HEK293 (cell line): Measurements from ENCODE around the gene GCK.

Experiments used
- CTCF ChIA-PET: fragments of 350-600 bp; formaldehyde crosslinking; extraction: SDS; loops from one replicate; lab custom pipeline; 2021; ENCODE audit warnings: antibody characterized with exemption; lab: Yijun Ruan, JAX
- POLR2A ChIA-PET: fragments of 300-600 bp; formaldehyde crosslinking; extraction: SDS; loops from one replicate; lab custom pipeline; 2020; ENCODE audit warnings: antibody characterized with exemption, inconsistent platforms; lab: Yijun Ruan, JAX
- H3K27ac ChIP-seq: fragments of 200-500 bp; sonication (Bioruptor generic); 2 replicates; pipeline ENCODE4 v1.5.1; 2014; ENCODE audit warnings: low read depth, low read length, control low read depth, inconsistent platforms; ENCODE audit errors: extremely low read depth
- H3K36me3 ChIP-seq, 2 experiments: fragments of 200-500 bp in 1 of 2; sonication (Bioruptor generic) in 1 of 2; 1 replicate in 1 of 2; 2 replicates in 1 of 2; pipeline ENCODE4 v1.5.1; 2014 to 2017; ENCODE audit warnings: inconsistent platforms in 2 of 2, low read length in 2 of 2; ENCODE audit not compliant: control insufficient read depth in 2 of 2, insufficient read depth in 1 of 2
- H3K4me1 ChIP-seq: fragments of 200-500 bp; sonication (Bioruptor generic); 2 replicates; pipeline ENCODE4 v1.5.1; 2014; ENCODE audit warnings: mild to moderate bottlenecking, low read length, inconsistent platforms; ENCODE audit not compliant: control insufficient read depth, insufficient read depth
- H3K4me3 ChIP-seq: 2 replicates; pipeline ENCODE4 v1.5.1; 2011; ENCODE audit warnings: low read depth, mild to moderate bottlenecking, control low read depth, low read length, moderate library complexity
- H3K9me3 ChIP-seq: fragments of 200-500 bp; sonication (Bioruptor generic); 2 replicates; pipeline ENCODE4 v1.5.1; 2014; ENCODE audit warnings: low read depth, low read length, inconsistent platforms; ENCODE audit not compliant: control insufficient read depth, insufficient read depth
- ATF2 ChIP-seq: fragments of 450-650 bp; formaldehyde crosslinking; IDR thresholded peaks from 2 replicates; pipeline ENCODE4 v1.5.1; 2016; ENCODE audit warnings: missing biosample characterization, missing genetic modification characterization, low read depth
- GLIS1 ChIP-seq: fragments of 450-650 bp; formaldehyde crosslinking; IDR thresholded peaks from 2 replicates; pipeline ENCODE4 v1.5.1; 2016; ENCODE audit warnings: missing biosample characterization, missing genetic modification characterization
- KLF1 ChIP-seq: fragments of 450-650 bp; formaldehyde crosslinking; IDR thresholded peaks from 2 replicates; pipeline ENCODE4 v1.5.1; 2016; ENCODE audit warnings: missing biosample characterization, missing genetic modification characterization
- KLF8 ChIP-seq: fragments of 450-650 bp; formaldehyde crosslinking; IDR thresholded peaks from 2 replicates; pipeline ENCODE4 v1.5.1; 2016; ENCODE audit warnings: missing biosample characterization, missing genetic modification characterization
- KLF9 ChIP-seq: fragments of 450-650 bp; formaldehyde crosslinking; IDR thresholded peaks from 2 replicates; pipeline ENCODE4 v1.5.1; 2016; ENCODE audit warnings: missing biosample characterization, missing genetic modification characterization, low read depth
- MZF1 ChIP-seq: fragments of 450-650 bp; formaldehyde crosslinking; IDR thresholded peaks from 2 replicates; pipeline ENCODE4 v1.5.1; 2017; ENCODE audit warnings: missing biosample characterization, missing genetic modification characterization, borderline replicate concordance
- PRDM1 ChIP-seq: fragments of 450-650 bp; formaldehyde crosslinking; IDR thresholded peaks from 2 replicates; pipeline ENCODE4; 2016; ENCODE audit warnings: missing biosample characterization, missing genetic modification characterization
- SCRT1 ChIP-seq: fragments of 450-650 bp; formaldehyde crosslinking; IDR thresholded peaks from 2 replicates; pipeline ENCODE4 v1.5.1; 2016; ENCODE audit warnings: missing biosample characterization, missing genetic modification characterization, borderline replicate concordance
- SCRT2 ChIP-seq: fragments of 450-650 bp; formaldehyde crosslinking; IDR thresholded peaks from 2 replicates; pipeline ENCODE4 v1.5.1; 2016; ENCODE audit warnings: missing biosample characterization, missing genetic modification characterization
- SP7 ChIP-seq: fragments of 450-650 bp; formaldehyde crosslinking; IDR thresholded peaks from 2 replicates; pipeline ENCODE4 v1.5.1; 2016; ENCODE audit warnings: missing biosample characterization, missing genetic modification characterization
- ZBTB17 ChIP-seq: fragments of 450-650 bp; formaldehyde crosslinking; IDR thresholded peaks from 2 replicates; pipeline ENCODE4 v1.5.1; 2016; ENCODE audit warnings: missing biosample characterization, missing genetic modification characterization
- ZBTB48 ChIP-seq: fragments of 450-650 bp; formaldehyde crosslinking; IDR thresholded peaks from 2 replicates; pipeline ENCODE4 v1.5.1; 2016; ENCODE audit warnings: missing biosample characterization, missing genetic modification characterization
- ZIC2 ChIP-seq: fragments of 450-650 bp; formaldehyde crosslinking; IDR thresholded peaks from 2 replicates; pipeline ENCODE4 v1.5.1; 2016; ENCODE audit warnings: missing biosample characterization, missing genetic modification characterization
- ZNF133 ChIP-seq: fragments of 450-650 bp; formaldehyde crosslinking; IDR thresholded peaks from 2 replicates; pipeline ENCODE4 v1.5.1; 2016; ENCODE audit warnings: missing biosample characterization, missing genetic modification characterization
- ZNF157 ChIP-seq: fragments of 450-650 bp; formaldehyde crosslinking; IDR thresholded peaks from 2 replicates; pipeline ENCODE4 v1.5.1; 2016; ENCODE audit warnings: missing biosample characterization, missing genetic modification characterization
- ZNF266 ChIP-seq: fragments of 450-650 bp; formaldehyde crosslinking; IDR thresholded peaks from 2 replicates; pipeline ENCODE4 v1.5.1; 2016; ENCODE audit warnings: missing biosample characterization, missing genetic modification characterization, low read depth
- ZNF366 ChIP-seq: fragments of 450-650 bp; formaldehyde crosslinking; conservative IDR thresholded peaks from 2 replicates; pipeline ENCODE4 v1.5.1; 2016; ENCODE audit warnings: missing biosample characterization, missing genetic modification characterization
- ZNF394 ChIP-seq: fragments of 450-650 bp; formaldehyde crosslinking; IDR thresholded peaks from 2 replicates; pipeline ENCODE4 v1.5.1; 2016; ENCODE audit warnings: missing biosample characterization, missing genetic modification characterization, mild to moderate bottlenecking, moderate library complexity, borderline replicate concordance
- ZNF398 ChIP-seq: fragments of 450-650 bp; formaldehyde crosslinking; IDR thresholded peaks from 2 replicates; pipeline ENCODE4 v1.5.1; 2017; ENCODE audit warnings: missing biosample characterization, missing genetic modification characterization
- ZNF488 ChIP-seq: fragments of 450-650 bp; formaldehyde crosslinking; IDR thresholded peaks from 2 replicates; pipeline ENCODE4 v1.5.1; 2016; ENCODE audit warnings: missing biosample characterization, missing genetic modification characterization
- ZNF510 ChIP-seq: fragments of 450-650 bp; formaldehyde crosslinking; IDR thresholded peaks from 2 replicates; pipeline ENCODE4 v1.5.1; 2018; ENCODE audit warnings: mild to moderate bottlenecking, missing genetic modification characterization, missing biosample characterization; ENCODE audit not compliant: insufficient replicate concordance
- ZNF561 ChIP-seq: fragments of 450-650 bp; IDR thresholded peaks from 2 replicates; pipeline ENCODE4 v1.5.1; 2018; ENCODE audit warnings: missing biosample characterization, missing genetic modification characterization, borderline replicate concordance
- ZNF626 ChIP-seq: fragments of 450-650 bp; sonication (Bioruptor Pico); formaldehyde crosslinking; IDR thresholded peaks from 2 replicates; pipeline ENCODE4 v1.5.1; 2018; ENCODE audit warnings: missing biosample characterization, missing genetic modification characterization, inconsistent platforms
- ZNF629 ChIP-seq: fragments of 450-650 bp; formaldehyde crosslinking; IDR thresholded peaks from 2 replicates; pipeline ENCODE4 v1.5.1; 2017; ENCODE audit warnings: missing biosample characterization, missing genetic modification characterization
- ZNF670 ChIP-seq: fragments of 450-650 bp; formaldehyde crosslinking; IDR thresholded peaks from 2 replicates; pipeline ENCODE4 v1.5.1; 2016; ENCODE audit warnings: missing biosample characterization, missing genetic modification characterization, low read depth
- ZNF747 ChIP-seq: fragments of 450-650 bp; formaldehyde crosslinking; IDR thresholded peaks from 2 replicates; pipeline ENCODE4 v1.5.1; 2016; ENCODE audit warnings: missing biosample characterization, missing genetic modification characterization
- ZNF792 ChIP-seq: fragments of 450-650 bp; formaldehyde crosslinking; IDR thresholded peaks from 2 replicates; pipeline ENCODE4 v1.5.1; 2016; ENCODE audit warnings: missing biosample characterization, missing genetic modification characterization
- ZNF837 ChIP-seq: fragments of 450-650 bp; formaldehyde crosslinking; IDR thresholded peaks from 2 replicates; pipeline ENCODE4 v1.5.1; 2016; ENCODE audit warnings: missing biosample characterization, missing genetic modification characterization
- ZSCAN30 ChIP-seq: fragments of 450-650 bp; IDR thresholded peaks from 2 replicates; pipeline ENCODE4 v1.5.1; 2018; ENCODE audit warnings: missing biosample characterization, mild to moderate bottlenecking, missing genetic modification characterization, moderate library complexity

The GCK gene

GRCh38 chr7:44184873-44185446 is 4.3 kb downstream of the GCK start:
- 0 out of 2 replicates have a peak, but pooled peaks cover 2% of the 10 kb centered on the region for H3K4me1 ChIP-seq
- CTCF ChIA-PET, result interaction anchor here (1.3 kb wide), 1 partner anchor 13 kb away, joined by 4 read pairs; no protein-coding TSS in a partner anchor
- no peak for TF ChIP-seq ZNF747 (tag by site-specific recombination)
- no peak for TF ChIP-seq ZNF561 (tag by site-specific recombination)
- TF ChIP-seq ZIC2 (tag by site-specific recombination), result peak; percentile 37; the same call in 1 of the 2 replicates
- TF ChIP-seq ZNF398 (tag by site-specific recombination), result 0 out of 2 replicates have a peak, but pooled peaks have one; percentile 8
- no peak for TF ChIP-seq ZNF792
- TF ChIP-seq ZNF366, result peak; percentile 83
- TF ChIP-seq ZSCAN30 (tag by site-specific recombination), result no peak
- TF ChIP-seq, all 188 proteins: peak for 3
- no peak overlapping the region for H3K27ac ChIP-seq
- H3K9me3 ChIP-seq, result no peaks in the 10 kb centered on the region
- no peak overlapping the region for H3K4me3 ChIP-seq
- H3K36me3 ChIP-seq, result no peaks in the 10 kb centered on the region
- POLR2A ChIA-PET, result no interaction called here

- Histone ChIP-seq H3K4me3 (no peak overlapping the region), H3K4me1 (0 out of 2 replicates have a peak, but pooled peaks cover 2% of the 10 kb centered on the region), H3K9me3 (no peaks in the 10 kb centered on the region), H3K36me3 (no peaks in the 10 kb centered on the region), H3K27ac (no peak overlapping the region)
- POLR2A ChIA-PET, result no interaction called here
- CTCF ChIA-PET, result interaction anchor here (0.6 to 1.3 kb wide), 2 partner anchors 13 to 25 kb away, joined by 3 to 4 read pairs; no protein-coding TSS in a partner anchor
- TF ChIP-seq SCRT1 (tag by site-specific recombination), result peak; percentile 50; the same call in 1 of the 2 replicates
- no peak for TF ChIP-seq ZNF157 (tag by site-specific recombination)
- peak; percentile 50; the same call in 1 of the 2 replicates for TF ChIP-seq ZNF394 (tag by site-specific recombination)
- peak; percentile 96; the same call in 1 of the 2 replicates for TF ChIP-seq ZNF366
- TF ChIP-seq SP7, result peak; percentile 56; the same call in 1 of the 2 replicates
- TF ChIP-seq ZNF626 (tag by site-specific recombination), result no peak
- peak; percentile 88 for TF ChIP-seq GLIS1 (tag by site-specific recombination)
- TF ChIP-seq ZNF670 (tag by site-specific recombination), result no peak
- TF ChIP-seq PRDM1 (tag by site-specific recombination), result peak; percentile 85; the same call in 1 of the 2 replicates
- no peak for TF ChIP-seq ZNF133 (tag by site-specific recombination)
- TF ChIP-seq ZBTB48, result 0 out of 2 replicates have a peak, but pooled peaks have one; percentile 18
- TF ChIP-seq ZNF510 (tag by site-specific recombination), result no peak
- TF ChIP-seq ZNF266 (tag by site-specific recombination), result peak; percentile 98
- no peak for TF ChIP-seq ZNF488 (tag by site-specific recombination)
- no peak for TF ChIP-seq KLF8
- TF ChIP-seq KLF9 (tag by site-specific recombination), result no peak
- no peak for TF ChIP-seq ZNF837 (tag by site-specific recombination)
- no peak for TF ChIP-seq ATF2 (tag by site-specific recombination)
- TF ChIP-seq MZF1 (tag by site-specific recombination), result no peak
- TF ChIP-seq SCRT2 (tag by site-specific recombination), result peak; percentile 92
- no peak for TF ChIP-seq KLF1 (tag by site-specific recombination)
- peak; percentile 66; the same call in 1 of the 2 replicates for TF ChIP-seq ZBTB17 (tag by site-specific recombination)
- TF ChIP-seq ZNF629 (tag by site-specific recombination), result peak; percentile 29; the same call in 1 of the 2 replicates
- TF ChIP-seq ZIC2 (tag by site-specific recombination), result peak; percentile 100
Observed at GRCh38 chr7:44184206-44184872, 4.9 kb downstream of the GCK start.
